NOMO-1 treated with DMSO at 0.1 percent for 48 hours (cell line): ENCODE results near the gene VNN1.
A peak's percentile ranks its signal among the peaks of the same experiment; 100 is the strongest.

Source experiments
- DNase-seq: peaks from one replicate; lab custom pipeline; 2025; ENCODE audit not compliant: unreplicated experiment; lab: John Stamatoyannopoulos, UW

Gene VNN1

GRCh38 chr6:132713352-132714134, at the start of gene VNN1:
Gene VNN1 (minus strand): TSS chr6:132714055. CDS start chr6:132714035, 20 bp downstream.
- peak; percentile 97 for DNase-seq

- peak; percentile 62 for DNase-seq
Measured at GRCh38 chr6:132763269-132763668, 49.4 kb upstream of the VNN1 start.

GRCh38 chr6:132760256-132760655, 46.4 kb upstream of the VNN1 start:
- DNase-seq = no peak

GRCh38 chr6:132758689-132759088, 44.8 kb upstream of the VNN1 start:
- DNase-seq = no peak

GRCh38 chr6:132752255-132752654, 38.4 kb upstream of the VNN1 start:
- no peak for DNase-seq

GRCh38 chr6:132751828-132752227, 38.0 kb upstream of the VNN1 start:
- DNase-seq = no peak

- DNase-seq = peak; percentile 57
Measured at GRCh38 chr6:132751306-132751705, 37.5 kb upstream of the VNN1 start.

GRCh38 chr6:132750455-132751248, 36.8 kb upstream of the VNN1 start:
- no peak for DNase-seq

GRCh38 chr6:132749111-132749510, 35.3 kb upstream of the VNN1 start:
- peak; percentile 79 for DNase-seq

- no peak for DNase-seq
Measured at GRCh38 chr6:132748446-132748845, 34.6 kb upstream of the VNN1 start.

- peak; percentile 88 for DNase-seq
Measured at GRCh38 chr6:132746048-132746447, 32.2 kb upstream of the VNN1 start.

GRCh38 chr6:132742495-132742894, 28.6 kb upstream of the VNN1 start:
- DNase-seq = peak; percentile 82

GRCh38 chr6:132741281-132741680, 27.4 kb upstream of the VNN1 start:
- no peak for DNase-seq

GRCh38 chr6:132736239-132736638, 22.4 kb upstream of the VNN1 start:
- DNase-seq = no peak

GRCh38 chr6:132734694-132735236, 20.9 kb upstream of the VNN1 start:
- peak; percentile 73 for DNase-seq

GRCh38 chr6:132733814-132734213, 20.0 kb upstream of the VNN1 start:
- no peak for DNase-seq

GRCh38 chr6:132733283-132733682, 19.4 kb upstream of the VNN1 start:
- no peak for DNase-seq

GRCh38 chr6:132731086-132731485, 17.2 kb upstream of the VNN1 start:
- no peak for DNase-seq

- no peak for DNase-seq
Measured at GRCh38 chr6:132730560-132730959, 16.7 kb upstream of the VNN1 start.

GRCh38 chr6:132728616-132729015, 14.8 kb upstream of the VNN1 start:
- no peak for DNase-seq

GRCh38 chr6:132726608-132726975, 12.7 kb upstream of the VNN1 start:
- DNase-seq = no peak
